HepG2 (cell line): Measurements from ENCODE around the gene ABCA3. TPM values are rescaled to one million over a fixed set of nuclear protein-coding genes. Genes with fewer than 3 reads are reported as not detected.

Experiments used
- BHLHE40 ChIP-seq: IDR thresholded peaks from 2 replicates; pipeline ENCODE4 v1.6.1; 2011; ENCODE audit warnings: low read length, improper control_type of control experiment
- ETV5 ChIP-seq: IDR thresholded peaks from 2 replicates; pipeline ENCODE4 v1.6.1; 2018; ENCODE audit warnings: missing biosample characterization, missing genetic modification reagents, inconsistent platforms, borderline replicate concordance
- GATAD1 ChIP-seq: IDR thresholded peaks from 2 replicates; pipeline ENCODE4 v1.6.1; 2016; ENCODE audit warnings: missing genetic modification reagents, missing compliant biosample characterization
- HNRNPLL ChIP-seq: fragments of 200-400 bp; formaldehyde crosslinking; IDR thresholded peaks from 2 replicates; pipeline ENCODE4 v1.6.1; 2017; ENCODE audit warnings: mild to moderate bottlenecking, low read depth, low read length; ENCODE audit not compliant: poor library complexity, severe bottlenecking
- HOXA5 ChIP-seq: sonication (generic); formaldehyde crosslinking; IDR thresholded peaks from 2 replicates; pipeline ENCODE4 v1.4.0; 2020; ENCODE audit warnings: missing genetic modification reagents
- PRMT3 ChIP-seq: sonication (generic); formaldehyde crosslinking; IDR thresholded peaks from 2 replicates; pipeline ENCODE4 v1.8.1; 2022; ENCODE audit warnings: low read depth, mild to moderate bottlenecking, moderate library complexity, missing genetic modification reagents, borderline replicate concordance
- SOX6 ChIP-seq, 2 experiments: fragments of 450-650 bp in 1 of 2; sonication (generic) in 1 of 2; formaldehyde crosslinking in 1 of 2; IDR thresholded peaks; 2 replicates each; pipeline versions ENCODE4 v1.4.0 to v1.6.1; 2017 to 2020; ENCODE audit warnings: antibody characterized with exemption in 1 of 2, mild to moderate bottlenecking in 1 of 2, missing genetic modification reagents in 1 of 2
- SP4 ChIP-seq: sonication (generic); formaldehyde crosslinking; IDR thresholded peaks from 2 replicates; pipeline ENCODE4 v1.8.1; 2023; ENCODE audit warnings: mild to moderate bottlenecking, missing genetic modification reagents
- THRA ChIP-seq: sonication (generic); formaldehyde crosslinking; IDR thresholded peaks from 2 replicates; pipeline ENCODE4 v1.4.0; 2020; ENCODE audit warnings: missing genetic modification reagents, borderline replicate concordance
- XBP1 ChIP-seq: sonication (generic); formaldehyde crosslinking; IDR thresholded peaks from 2 replicates; pipeline ENCODE4 v1.5.0; 2020; ENCODE audit warnings: missing genetic modification reagents
- ZC3H13 ChIP-seq: sonication (generic); formaldehyde crosslinking; IDR thresholded peaks from 2 replicates; pipeline ENCODE4 v1.8.1; 2023; ENCODE audit warnings: mild to moderate bottlenecking, missing genetic modification reagents, moderate library complexity
- ZNF570 ChIP-seq: sonication (generic); formaldehyde crosslinking; IDR thresholded peaks from 2 replicates; pipeline ENCODE4 v1.4.0; 2020; ENCODE audit warnings: mild to moderate bottlenecking, missing genetic modification reagents, borderline replicate concordance
- ZNF660 ChIP-seq: sonication (generic); formaldehyde crosslinking; IDR thresholded peaks from 2 replicates; pipeline ENCODE4 v1.5.1; 2020; ENCODE audit warnings: mild to moderate bottlenecking, low read depth, missing genetic modification reagents, borderline replicate concordance
- polyA plus RNA-seq, 8 experiments: library from polyadenylated mRNA; depleted of rRNA in 3 of 8; stranded (reverse) in 7 of 8; unstranded in 1 of 8; fragments of >200 nt; fragmentation: Illumina TruSeq in 4 of 8; extraction: Trizol in 4 of 8; gene quantifications; 2 replicates each; pipeline versions ENCODE4 v1.2.1 to v1.2.3, GENCODE V29; 2011 to 2016; ENCODE audit warnings: low read depth in 4 of 8, missing spikeins in 1 of 8, mixed read lengths in 1 of 8; ENCODE audit not compliant: insufficient read depth in 1 of 8
- total RNA-seq, 5 experiments: library from RNA; depleted of rRNA; stranded (reverse); fragments of >200 nt; fragmentation: Illumina TruSeq; extraction: Trizol; gene quantifications; 2 replicates each; pipeline ENCODE4 v1.2.3, GENCODE V29; 2016; ENCODE audit warnings: low read depth in 1 of 5
- TF ChIP-seq, protein P1 (sequence below): sonication (generic); formaldehyde crosslinking; IDR thresholded peaks from 2 replicates; pipeline ENCODE4 v1.8.0; 2022; ENCODE audit warnings: mild to moderate bottlenecking, missing genetic modification reagents
- TF ChIP-seq, protein P2 (sequence below): sonication (generic); formaldehyde crosslinking; IDR thresholded peaks from 2 replicates; pipeline ENCODE4 v1.9.0; 2022; ENCODE audit warnings: low read depth, missing genetic modification reagents
- TF ChIP-seq, protein P3 (sequence below): sonication (generic); formaldehyde crosslinking; IDR thresholded peaks from 2 replicates; pipeline ENCODE4 v1.4.0; 2020; ENCODE audit warnings: missing genetic modification reagents

ABCA3 gene
- total and polyA plus RNA-seq, 2 of the 13 experiments (the other 11 are each of a cell fraction or from before 2014, with no cell fraction given) = 0.60 to 1.5 TPM

DNA sequence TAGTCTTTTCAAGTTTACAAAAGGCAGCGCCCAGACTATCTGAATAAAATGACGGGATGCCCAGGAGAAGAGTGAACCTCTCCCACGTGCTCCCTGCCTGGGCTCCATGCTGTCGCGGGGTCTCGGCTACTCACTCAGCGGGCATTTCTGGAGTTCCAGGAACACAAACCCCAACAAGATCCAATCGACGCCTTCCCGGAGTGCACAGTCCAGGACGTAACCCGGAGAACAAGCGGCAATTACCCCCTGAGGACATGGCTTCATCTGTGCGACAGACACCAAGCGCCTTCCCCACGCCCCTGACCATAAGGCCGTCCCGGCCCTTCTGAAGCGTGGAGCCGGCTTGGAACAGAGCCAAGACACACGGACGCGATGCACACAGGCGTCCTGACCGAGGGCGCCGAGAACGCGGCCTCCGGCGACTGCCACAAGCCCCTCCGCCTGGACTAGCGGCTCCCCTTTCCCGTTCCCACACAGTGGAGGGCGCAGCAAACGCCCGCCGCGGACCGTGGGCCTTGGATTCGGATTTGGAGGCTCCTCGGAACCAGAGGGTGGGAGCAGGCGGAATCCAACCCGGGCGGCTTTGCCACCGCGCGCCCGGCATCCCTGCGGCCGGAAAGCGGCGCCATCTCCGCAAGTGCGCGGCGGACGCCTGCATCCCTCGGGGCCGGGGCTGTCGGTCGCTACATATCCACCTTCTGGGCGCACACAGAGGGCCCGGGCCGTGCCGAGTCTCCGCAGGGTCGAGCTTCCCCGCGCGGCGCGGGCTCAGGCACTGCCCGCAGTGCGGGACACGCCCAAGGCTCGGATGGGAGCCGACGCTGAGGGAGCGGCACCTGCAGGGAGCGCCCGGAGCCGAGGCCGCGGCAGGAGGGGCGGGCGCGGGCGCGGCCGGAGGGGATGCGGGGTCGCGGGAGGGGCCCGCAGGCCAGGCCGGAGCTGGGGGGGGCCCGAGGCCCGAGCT, 725 bp downstream of the ABCA3 start (continued):
- TF ChIP-seq, protein P1, sequence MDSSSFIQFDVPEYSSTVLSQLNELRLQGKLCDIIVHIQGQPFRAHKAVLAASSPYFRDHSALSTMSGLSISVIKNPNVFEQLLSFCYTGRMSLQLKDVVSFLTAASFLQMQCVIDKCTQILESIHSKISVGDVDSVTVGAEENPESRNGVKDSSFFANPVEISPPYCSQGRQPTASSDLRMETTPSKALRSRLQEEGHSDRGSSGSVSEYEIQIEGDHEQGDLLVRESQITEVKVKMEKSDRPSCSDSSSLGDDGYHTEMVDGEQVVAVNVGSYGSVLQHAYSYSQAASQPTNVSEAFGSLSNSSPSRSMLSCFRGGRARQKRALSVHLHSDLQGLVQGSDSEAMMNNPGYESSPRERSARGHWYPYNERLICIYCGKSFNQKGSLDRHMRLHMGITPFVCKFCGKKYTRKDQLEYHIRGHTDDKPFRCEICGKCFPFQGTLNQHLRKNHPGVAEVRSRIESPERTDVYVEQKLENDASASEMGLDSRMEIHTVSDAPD (CRISPR knock-in tag) = no peak
- TF ChIP-seq ZC3H13 (CRISPR knock-in tag) (peak; percentile 58; the same call in 1 of the 2 replicates), SOX6 (IDR thresholded peaks at IDR 0.05) (no peak), SOX6 (CRISPR knock-in tag; IDR thresholded peaks at IDR 0.05) (peak; percentile 34; the same call in 1 of the 2 replicates), ZNF660 (CRISPR knock-in tag) (no peak), HNRNPLL (peak; percentile 98), ETV5 (CRISPR knock-in tag) (peak; percentile 27; the same call in 1 of the 2 replicates), ZNF570 (CRISPR knock-in tag) (no peak), HOXA5 (peak; percentile 47; the same call in 1 of the 2 replicates), SP4 (CRISPR knock-in tag) (no peak), PRMT3 (CRISPR knock-in tag) (no peak), GATAD1 (0 out of 2 replicates have a peak, but pooled peaks have one; percentile 44), BHLHE40 (no peak), THRA (0 out of 2 replicates have a peak, but pooled peaks have one; percentile 19), XBP1 (CRISPR knock-in tag) (no peak)
- TF ChIP-seq, protein P2, sequence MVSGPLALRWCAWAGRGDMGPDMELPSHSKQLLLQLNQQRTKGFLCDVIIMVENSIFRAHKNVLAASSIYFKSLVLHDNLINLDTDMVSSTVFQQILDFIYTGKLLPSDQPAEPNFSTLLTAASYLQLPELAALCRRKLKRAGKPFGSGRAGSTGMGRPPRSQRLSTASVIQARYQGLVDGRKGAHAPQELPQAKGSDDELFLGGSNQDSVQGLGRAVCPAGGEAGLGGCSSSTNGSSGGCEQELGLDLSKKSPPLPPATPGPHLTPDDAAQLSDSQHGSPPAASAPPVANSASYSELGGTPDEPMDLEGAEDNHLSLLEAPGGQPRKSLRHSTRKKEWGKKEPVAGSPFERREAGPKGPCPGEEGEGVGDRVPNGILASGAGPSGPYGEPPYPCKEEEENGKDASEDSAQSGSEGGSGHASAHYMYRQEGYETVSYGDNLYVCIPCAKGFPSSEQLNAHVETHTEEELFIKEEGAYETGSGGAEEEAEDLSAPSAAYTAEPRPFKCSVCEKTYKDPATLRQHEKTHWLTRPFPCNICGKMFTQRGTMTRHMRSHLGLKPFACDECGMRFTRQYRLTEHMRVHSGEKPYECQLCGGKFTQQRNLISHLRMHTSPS = no peak
- TF ChIP-seq, protein P3, sequence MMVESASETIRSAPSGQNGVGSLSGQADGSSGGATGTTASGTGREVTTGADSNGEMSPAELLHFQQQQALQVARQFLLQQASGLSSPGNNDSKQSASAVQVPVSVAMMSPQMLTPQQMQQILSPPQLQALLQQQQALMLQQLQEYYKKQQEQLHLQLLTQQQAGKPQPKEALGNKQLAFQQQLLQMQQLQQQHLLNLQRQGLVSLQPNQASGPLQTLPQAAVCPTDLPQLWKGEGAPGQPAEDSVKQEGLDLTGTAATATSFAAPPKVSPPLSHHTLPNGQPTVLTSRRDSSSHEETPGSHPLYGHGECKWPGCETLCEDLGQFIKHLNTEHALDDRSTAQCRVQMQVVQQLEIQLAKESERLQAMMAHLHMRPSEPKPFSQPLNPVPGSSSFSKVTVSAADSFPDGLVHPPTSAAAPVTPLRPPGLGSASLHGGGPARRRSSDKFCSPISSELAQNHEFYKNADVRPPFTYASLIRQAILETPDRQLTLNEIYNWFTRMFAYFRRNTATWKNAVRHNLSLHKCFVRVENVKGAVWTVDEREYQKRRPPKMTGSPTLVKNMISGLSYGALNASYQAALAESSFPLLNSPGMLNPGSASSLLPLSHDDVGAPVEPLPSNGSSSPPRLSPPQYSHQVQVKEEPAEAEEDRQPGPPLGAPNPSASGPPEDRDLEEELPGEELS (CRISPR knock-in tag) = no peak
